ENCODE data around the gene NUP188. TPM values are rescaled to one million over a fixed set of nuclear protein-coding genes. Genes with fewer than 3 reads are reported as not detected.

Gene NUP188
- total RNA-seq, 1 donor from 2014 or later: 66.7 TPM

- H3K27me3 ChIP-seq: no peaks in the 10 kb centered on the region
- H3K4me2 ChIP-seq: peak overlapping the region; percentile 83
- peak overlapping the region; percentile 94 for H2AFZ ChIP-seq (replicated peaks)
- H3K36me3 ChIP-seq: no peaks in the 10 kb centered on the region
- peak overlapping the region; percentile 12 for H3K9ac ChIP-seq
- Mint-ChIP-seq H3K27me3 (ENCODE audit: insufficient read depth, low read depth) (peaks cover 3% of the 10 kb centered on the region), H3K27ac (peak overlapping the region; percentile 97), H3K4me1 (peaks cover 19% of the 10 kb centered on the region), H3K9me3 (no peaks in the 10 kb centered on the region), H3K36me3 (peaks cover 9% of the 10 kb centered on the region), H3K4me3 (peak overlapping the region; percentile 75)
- peak overlapping the region; percentile 62 for H3K4me3 ChIP-seq
- peaks cover 8% of the 10 kb centered on the region for H3K4me1 ChIP-seq
- no peaks in the 10 kb centered on the region for H3K9me3 ChIP-seq (ENCODE audit: low read depth)
- no peaks in the 10 kb centered on the region for H4K20me1 ChIP-seq (ENCODE audit: low read depth)
- DNase-seq (ENCODE audit: low spot score): peak; percentile 86
- TF ChIP-seq CTCF (IDR thresholded peaks at IDR 0.05): no peak
- TF ChIP-seq EZH2 (IDR thresholded peaks at IDR 0.05): no peak
- TF ChIP-seq EZH2phosphoT487 (IDR thresholded peaks at IDR 0.05): no peak
- peaks cover 3% of the 10 kb centered on the region for H3K79me2 ChIP-seq (ENCODE audit: low read depth)
- H3F3A ChIP-seq (ENCODE audit: low read depth): peaks cover 26% of the 10 kb centered on the region
- peak overlapping the region; percentile 67 for H3K27ac ChIP-seq
Observed at GRCh38 chr9:128921881-128922763, 25.4 kb upstream of the NUP188 start.

- Histone ChIP-seq H3K4me3 (no peak overlapping the region), H3K9ac (no peak overlapping the region), H3K4me2 (no peak overlapping the region), H3K27me3 (no peaks in the 10 kb centered on the region), H3K27ac (no peak overlapping the region), H3K4me1 (peaks cover 8% of the 10 kb centered on the region), H3K9me3 (ENCODE audit: low read depth) (no peaks in the 10 kb centered on the region), H4K20me1 (ENCODE audit: low read depth) (no peaks in the 10 kb centered on the region), H3F3A (ENCODE audit: low read depth) (peaks cover 30% of the 10 kb centered on the region), H3K36me3 (no peaks in the 10 kb centered on the region), H3K79me2 (ENCODE audit: low read depth) (peaks cover 3% of the 10 kb centered on the region), H2AFZ (replicated peaks) (no peak overlapping the region)
- Mint-ChIP-seq H3K9me3 (no peaks in the 10 kb centered on the region), H3K4me1 (peaks cover 24% of the 10 kb centered on the region), H3K27ac (no peak overlapping the region), H3K36me3 (peaks cover 3% of the 10 kb centered on the region), H3K4me3 (no peak overlapping the region), H3K27me3 (ENCODE audit: insufficient read depth, low read depth) (peaks cover 2% of the 10 kb centered on the region)
- TF ChIP-seq EZH2phosphoT487 (IDR thresholded peaks at IDR 0.05): no peak
- TF ChIP-seq EZH2 (IDR thresholded peaks at IDR 0.05): no peak
- TF ChIP-seq CTCF (IDR thresholded peaks at IDR 0.05): no peak
- no peak for DNase-seq (ENCODE audit: low spot score)
Observed at GRCh38 chr9:128923493-128923883, 24.0 kb upstream of the NUP188 start.

GRCh38 chr9:128927731-128928411, 19.6 kb upstream of the NUP188 start:
- H3K79me2 ChIP-seq (ENCODE audit: low read depth): no peaks in the 10 kb centered on the region
- no peaks in the 10 kb centered on the region for H3K9me3 ChIP-seq (ENCODE audit: low read depth)
- H2AFZ ChIP-seq (replicated peaks): peak overlapping the region; percentile 71
- no peaks in the 10 kb centered on the region for H3K36me3 ChIP-seq
- peak; percentile 79 for DNase-seq (ENCODE audit: low spot score)
- Mint-ChIP-seq H3K4me3 (no peak overlapping the region), H3K27ac (peak overlapping the region; percentile 64), H3K4me1 (peaks cover 5% of the 10 kb centered on the region), H3K9me3 (no peaks in the 10 kb centered on the region), H3K27me3 (ENCODE audit: insufficient read depth, low read depth) (no peaks in the 10 kb centered on the region), H3K36me3 (no peaks in the 10 kb centered on the region)
- H4K20me1 ChIP-seq (ENCODE audit: low read depth): no peaks in the 10 kb centered on the region
- H3K27ac ChIP-seq: no peak overlapping the region
- H3F3A ChIP-seq (ENCODE audit: low read depth): peaks cover 8% of the 10 kb centered on the region
- H3K4me1 ChIP-seq: no peaks in the 10 kb centered on the region
- no peak overlapping the region for H3K4me3 ChIP-seq
- H3K27me3 ChIP-seq: no peaks in the 10 kb centered on the region
- TF ChIP-seq CTCF (IDR thresholded peaks at IDR 0.05) (peak; percentile 87), EZH2 (IDR thresholded peaks at IDR 0.05) (no peak)
- H3K9ac ChIP-seq: no peak overlapping the region
- H3K4me2 ChIP-seq: no peak overlapping the region
